ENCODE measurements around the gene SLC16A5.
"Not testable (repeated sequence)": the region's sequence is repeated elsewhere in the genome, so short reads cannot be mapped to it uniquely, and the experiment has no call there.

Gene SLC16A5

DNA sequence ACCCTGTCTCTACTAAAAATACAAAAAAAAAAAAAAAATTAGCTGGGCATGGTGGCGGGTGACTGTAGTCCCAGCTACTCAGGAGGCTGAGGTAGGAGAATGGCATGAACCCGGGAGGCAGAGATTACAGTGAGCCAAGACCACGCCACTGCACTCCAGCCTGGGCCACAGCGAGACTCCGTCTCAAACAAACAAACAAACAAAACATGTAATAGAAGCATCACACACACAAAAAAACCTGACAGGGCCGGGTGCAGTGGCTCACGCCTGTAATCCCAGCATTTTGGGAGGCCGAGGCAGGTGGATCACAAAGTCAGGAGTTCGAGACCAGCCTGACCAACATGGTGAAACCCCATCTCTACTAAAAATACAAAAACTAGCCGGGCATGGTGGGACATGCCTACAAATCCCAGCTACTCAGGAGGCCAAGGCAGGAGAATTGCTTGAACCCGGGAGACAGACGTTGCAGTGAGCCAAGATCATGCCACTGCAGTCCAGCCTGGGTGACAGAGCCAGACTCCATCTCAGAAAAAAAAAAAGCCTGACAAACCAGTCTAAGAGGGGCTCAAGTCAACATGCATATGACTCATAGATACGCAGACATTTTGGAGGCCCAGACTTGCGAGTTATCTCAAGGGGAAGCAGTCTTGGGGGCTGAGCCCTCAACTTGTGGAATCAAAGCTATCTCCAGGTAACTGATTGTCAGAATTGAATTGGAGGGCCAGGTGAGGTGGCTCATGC is 46.0 kb downstream of the SLC16A5 start:
- not testable (repeated sequence) for DNase-seq

DNA sequence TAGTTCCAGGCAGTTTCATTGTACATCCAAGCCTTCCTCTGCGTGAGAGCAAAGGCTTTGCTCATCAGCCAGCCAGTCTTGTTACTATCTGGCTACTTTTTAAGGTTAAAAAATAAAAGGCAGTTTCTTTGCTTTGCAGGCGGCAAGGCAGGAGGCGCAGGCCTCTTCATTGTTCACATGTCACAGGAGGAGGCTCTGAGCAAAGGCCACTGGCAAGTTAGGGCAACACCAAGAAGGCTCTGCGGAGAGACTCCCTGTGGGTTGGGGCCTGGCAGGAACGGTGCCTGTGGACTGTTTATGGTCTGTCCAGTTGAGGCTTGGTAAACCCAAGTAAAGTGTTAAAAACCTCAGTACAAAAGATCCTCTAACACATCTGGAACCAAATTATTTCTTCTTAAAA is 47.7 kb downstream of the SLC16A5 start:
- DNase-seq = no peak

DNA sequence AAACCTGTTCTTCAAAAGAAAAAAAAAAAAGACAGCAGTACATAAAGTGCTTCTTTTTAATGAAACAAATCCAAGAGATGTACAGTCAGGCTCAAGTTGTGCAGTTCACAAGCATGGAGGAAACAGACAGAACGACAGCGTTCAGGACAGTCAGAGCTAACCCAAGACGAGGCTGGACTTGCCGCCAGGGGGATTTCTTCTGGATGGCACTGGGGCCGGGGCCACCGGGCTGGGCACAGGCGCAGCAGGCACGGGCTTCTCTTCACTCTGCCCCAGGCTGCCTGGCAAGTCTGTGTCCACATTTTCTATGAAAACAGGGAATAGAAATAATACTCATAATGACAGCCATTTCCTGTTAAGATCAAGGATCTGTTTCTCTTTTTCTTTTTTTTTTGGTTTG is 48.2 kb downstream of the SLC16A5 start:
- no peak for DNase-seq

DNA sequence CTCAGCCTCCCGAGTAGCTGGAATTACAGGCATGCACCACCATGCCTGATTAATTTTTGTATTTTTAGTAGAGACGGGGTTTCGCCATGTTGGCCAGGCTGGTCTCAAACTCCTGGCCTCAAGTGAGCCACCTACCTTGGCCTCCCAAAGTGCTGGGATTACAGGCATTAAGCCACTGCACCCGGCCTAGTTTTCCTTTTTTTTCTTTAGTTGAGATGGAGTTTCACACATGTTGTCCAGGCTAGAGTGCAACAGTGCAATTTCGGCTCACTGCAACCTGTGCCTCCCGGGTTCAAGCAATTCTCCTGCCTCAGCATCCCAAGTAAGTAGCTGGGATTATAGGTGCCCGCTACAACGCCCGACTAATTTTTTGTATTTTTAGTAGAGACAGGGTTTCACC is 50.0 kb downstream of the SLC16A5 start:
- not testable (repeated sequence) for DNase-seq

DNA sequence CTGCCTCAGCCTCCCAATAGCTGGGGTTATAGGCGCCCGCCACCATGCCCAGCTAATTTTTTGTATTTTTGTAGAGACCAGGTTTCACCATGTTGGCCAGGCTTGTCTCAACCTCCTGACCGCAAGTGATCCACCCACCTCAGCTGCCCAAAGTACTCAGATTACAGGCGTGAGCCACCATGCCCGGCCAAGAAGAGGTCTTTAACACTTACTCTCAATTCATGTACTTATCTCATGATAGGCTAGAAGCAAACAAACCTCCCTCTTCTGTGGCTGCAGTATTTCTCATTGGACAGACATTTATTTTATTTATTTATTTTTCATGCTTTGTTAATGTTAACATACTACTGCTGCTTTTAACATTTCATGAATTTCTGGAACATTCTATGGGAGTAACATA is 50.8 kb downstream of the SLC16A5 start:
- DNase-seq = no peak

DNA sequence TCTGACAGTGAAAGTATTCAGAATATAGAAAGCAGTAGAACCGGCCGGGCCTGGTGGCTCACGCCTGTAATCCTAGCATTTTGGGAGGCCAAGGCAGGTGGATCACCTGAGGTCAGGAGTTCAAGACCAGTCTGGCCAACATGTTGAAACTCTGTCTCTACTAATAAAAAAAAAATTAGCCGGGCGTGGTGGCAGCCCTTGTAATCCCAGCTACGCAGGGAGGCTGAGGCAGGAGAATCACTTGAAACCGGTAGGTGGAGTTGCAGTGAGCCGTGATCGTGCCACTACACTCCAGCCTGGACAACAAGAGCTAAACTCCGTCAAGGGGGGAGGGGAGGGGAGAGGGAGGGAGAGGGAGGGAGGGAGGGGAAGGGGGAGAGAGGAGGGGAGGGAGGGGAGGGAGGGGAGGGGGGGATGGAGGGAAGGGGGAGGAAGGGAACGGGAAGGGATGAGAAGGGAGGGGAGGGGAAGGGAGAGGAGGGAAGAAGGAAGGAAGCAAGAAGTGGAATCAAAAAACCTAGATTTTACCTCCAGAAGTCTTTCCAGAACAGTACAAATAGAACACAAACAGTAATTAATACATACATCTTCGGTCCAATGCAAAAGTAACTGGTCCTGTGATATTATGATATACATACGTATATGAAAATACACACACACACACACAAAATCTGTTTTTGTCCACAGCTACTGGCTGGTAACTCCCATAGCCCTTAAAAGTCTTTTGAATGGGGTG is 54.6 kb downstream of the SLC16A5 start:
- no peak for DNase-seq

DNA sequence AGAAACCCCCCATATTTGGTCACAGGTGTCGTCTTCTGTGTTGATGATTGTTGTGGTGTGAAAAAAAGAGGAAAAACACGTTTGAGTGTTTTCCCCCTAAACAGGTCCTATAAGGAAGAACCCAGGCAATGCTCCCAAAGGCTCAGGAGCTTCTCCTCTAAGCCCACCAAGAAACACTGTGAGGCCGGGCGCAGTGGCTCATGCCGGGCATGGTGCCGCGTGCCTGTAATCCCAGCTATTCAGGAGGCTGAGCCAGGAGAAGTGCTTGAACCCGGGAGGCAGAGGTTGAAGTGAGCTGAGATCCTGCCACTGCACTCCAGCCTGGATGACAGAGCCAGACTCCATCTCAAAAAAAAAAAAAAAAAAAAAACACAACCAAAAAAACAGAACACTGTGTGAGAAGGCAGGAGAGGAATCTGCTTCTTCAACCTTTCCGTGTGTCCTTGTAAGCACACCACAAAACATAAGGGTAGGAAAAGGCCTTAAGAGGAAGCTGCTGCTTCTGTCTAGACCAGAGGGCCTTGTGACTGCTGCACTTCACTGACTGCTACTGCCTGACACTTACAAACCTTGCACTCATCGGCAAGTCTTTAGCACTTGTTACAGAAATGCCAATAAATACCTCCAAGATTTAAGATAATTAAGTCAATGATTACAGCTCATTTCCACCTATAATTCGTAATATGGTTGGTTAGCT is 57.2 kb downstream of the SLC16A5 start:
- peak; percentile 47 to 78 (median 74) for DNase-seq

DNA sequence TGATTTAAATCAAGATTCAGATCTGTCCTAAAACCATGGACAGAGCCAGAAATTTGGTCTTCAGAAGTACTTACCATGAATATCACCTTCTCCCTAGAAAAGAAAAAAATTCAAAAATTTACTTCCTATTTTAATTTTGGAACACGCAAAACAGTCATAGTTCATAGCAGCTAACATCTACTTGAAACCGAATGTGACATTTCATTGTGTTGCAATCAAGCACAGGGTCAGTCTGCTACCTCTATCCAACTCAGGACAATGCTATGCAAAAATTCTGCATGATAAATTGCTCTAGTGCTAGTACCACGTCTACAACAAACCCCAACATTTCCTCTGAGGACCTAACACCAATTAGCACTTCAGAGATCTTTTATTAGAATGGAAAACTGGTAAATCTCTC is 58.8 kb downstream of the SLC16A5 start:
- peak; percentile 29 to 70 (median 48) for DNase-seq

DNA sequence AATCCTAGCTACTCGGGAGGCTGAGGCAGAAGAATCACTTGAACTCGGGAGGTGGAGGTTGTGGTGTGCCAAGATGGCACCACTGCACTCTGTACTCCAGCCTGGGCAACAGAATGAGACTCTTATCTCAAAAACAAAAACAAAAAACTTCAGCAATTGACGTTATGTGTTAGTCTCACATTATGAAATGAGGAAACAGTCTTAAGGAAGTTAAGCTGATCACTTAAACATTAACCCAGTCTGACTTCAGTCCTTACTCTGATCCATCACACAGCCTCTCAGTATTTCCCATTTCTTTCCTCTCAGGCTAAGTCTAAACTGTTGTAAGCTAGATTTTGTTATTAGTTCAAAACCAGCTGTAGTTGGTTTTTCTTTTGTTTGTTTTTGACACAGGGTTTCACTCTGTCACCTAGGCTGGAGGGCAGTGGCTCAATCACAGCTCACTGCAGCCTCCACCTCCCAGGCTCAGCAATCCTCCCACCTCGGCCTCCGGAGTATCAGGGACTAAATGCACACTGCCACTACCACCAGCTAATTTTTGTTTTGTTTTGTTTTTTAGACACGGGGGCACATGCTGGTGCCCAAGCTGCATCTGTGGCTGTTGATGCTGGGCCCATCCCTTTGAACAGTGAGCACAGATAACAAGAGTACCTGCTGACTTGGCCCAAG is 60.3 kb downstream of the SLC16A5 start:
- peak; percentile 28 to 80 (median 64) for DNase-seq

DNA sequence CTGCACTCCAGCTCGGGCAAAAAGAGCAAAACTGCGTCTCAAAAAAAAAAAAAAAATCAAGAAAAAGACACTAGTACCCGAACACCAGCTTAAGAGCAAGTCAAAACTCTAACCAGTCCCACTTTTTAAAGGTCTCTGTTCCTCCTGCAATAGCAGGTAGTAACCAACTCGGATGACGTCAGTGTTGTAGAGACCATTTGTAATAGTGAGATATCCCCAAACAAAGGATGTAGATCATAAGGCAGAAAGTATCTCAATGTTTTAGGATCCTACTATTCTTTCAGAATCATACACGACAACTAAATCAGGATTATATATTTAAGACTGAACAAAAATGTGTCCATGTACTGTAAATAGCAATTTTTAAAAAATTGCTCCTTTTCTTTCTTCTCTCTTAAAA is 64.2 kb downstream of the SLC16A5 start:
- no peak for DNase-seq

DNA sequence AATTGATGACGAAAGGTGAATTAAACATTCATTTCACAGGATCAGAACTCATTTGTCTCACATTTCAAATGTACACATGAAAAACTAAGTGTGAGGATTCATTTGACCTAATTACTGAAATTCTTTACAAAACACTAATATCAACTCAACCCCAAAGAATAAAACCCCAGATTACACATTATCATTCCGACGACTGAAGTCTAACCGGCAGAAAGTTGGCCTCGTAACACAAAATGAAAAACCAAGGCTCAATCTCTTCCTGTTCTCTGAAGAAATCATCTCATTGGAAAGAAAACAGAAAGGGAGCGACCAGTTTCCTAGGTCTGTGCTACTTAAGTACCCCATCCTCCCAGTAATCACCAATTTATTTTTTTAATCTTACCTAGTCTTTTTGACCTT is 64.8 kb downstream of the SLC16A5 start:
- DNase-seq = no peak

DNA sequence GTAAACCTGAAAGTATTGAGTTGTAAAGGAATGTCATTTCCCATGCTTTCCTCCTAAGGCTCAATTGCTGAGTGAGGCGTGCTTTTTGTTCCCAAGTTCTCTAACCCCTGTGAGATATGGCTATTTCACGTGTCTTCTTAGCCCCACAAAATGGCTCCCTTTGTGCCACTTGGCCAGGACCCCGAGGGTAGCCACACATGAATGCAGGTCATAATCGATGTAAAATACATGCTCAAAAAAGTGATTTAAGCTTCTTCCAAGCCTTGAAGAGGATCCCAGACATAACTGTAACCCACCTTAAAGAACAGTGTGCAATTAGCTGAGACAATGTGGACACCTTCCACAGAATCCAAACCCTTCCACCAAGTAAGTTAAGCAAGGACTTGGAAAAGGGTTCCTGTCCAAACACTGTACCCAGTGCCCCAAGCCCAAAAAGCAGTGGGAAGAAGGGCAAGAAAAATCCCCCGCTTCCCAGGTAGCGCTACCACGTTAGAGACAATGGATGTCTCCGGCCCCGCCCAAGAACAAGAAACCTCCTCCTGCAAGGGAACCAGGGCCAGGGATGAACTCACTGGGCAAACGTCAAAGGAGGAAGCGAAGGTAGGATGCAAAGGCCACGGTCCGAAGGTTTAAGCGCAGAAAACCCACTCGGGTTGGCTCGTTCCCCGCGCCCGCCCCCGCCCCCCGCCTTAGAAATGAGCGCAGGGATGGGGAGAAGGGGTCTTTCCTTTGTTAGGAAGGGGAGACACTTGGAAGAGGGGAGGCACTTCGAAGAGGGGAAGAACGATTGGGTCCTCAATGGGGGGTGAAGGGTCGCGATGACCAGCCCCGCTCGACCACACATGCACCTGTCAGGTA is 65.4 kb downstream of the SLC16A5 start:
- peak; percentile 27 to 63 (median 61) for DNase-seq

DNA sequence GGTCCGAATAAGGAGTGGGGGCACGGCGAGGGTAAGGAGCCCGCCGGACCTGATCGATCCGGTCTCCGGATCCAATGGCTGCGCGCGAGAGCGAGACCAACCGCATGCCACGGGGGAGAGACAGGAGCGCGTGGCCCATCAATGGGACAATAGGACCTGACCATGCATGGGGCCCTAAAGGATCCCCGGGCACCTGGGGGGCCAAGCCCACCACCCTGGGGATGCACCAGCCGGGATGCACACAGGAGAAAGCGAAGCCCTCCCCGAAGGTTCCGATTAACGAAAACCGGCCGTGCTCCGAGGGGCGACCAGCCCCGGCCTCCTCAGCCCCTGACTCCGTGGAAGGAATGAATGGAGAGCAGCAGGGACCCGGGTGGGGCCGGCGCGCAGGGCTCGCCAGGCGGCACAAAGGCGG is 66.0 kb downstream of the SLC16A5 start:
- peak in 3 of 4 experiments; percentile 16 to 51 (median 25) for DNase-seq

DNA sequence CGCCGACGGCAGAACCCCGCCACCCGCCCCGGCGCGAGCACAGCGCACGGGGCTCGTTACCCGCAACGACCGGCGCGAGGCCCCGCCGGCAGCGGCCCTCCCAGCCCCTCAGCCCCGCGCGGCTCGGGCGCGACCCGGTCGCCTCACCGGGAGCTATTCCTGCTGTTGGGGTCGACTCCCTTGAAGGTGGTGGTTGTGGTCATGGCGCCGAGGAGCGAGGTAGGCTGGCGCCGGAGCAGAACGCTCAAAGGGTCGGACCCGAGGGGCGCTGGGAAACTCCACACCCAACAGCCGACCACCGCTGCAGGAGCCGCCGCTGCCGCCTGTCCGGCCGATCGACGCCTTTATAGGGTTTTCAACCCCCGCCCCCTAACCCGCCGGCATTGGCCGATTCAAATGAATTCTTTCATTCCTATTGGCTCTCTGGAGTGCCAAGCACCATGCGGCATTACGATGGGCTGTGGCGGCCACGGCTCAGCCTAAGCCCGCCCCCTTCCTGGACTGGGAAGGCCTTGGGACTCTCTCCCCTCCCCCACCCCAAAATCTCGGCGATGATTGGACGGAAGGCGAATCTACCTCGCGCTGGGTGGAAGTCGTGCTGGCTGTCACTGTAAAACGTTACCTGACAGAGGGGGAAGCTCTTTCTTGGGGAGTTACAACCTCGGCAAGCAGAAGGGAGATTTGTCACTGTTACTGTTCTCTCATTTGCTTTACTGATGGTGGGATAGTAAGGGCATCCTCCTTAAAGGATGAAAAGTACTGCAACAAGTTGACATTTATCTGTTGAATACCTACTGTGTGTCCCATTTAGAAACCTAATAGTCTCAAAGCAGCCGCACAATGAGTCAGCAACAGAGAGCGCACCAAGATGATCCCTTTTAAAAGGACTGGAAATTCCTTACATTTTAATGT is 66.7 kb downstream of the SLC16A5 start, which contains the start of gene JPT1:
Gene JPT1, minus strand, starts transcription at position 318 of the 912 bp plus-strand sequence. Its CDS starts 115 bp downstream, at position 203.
- DNase-seq = peak; percentile 98 to 99 (median 98)

DNA sequence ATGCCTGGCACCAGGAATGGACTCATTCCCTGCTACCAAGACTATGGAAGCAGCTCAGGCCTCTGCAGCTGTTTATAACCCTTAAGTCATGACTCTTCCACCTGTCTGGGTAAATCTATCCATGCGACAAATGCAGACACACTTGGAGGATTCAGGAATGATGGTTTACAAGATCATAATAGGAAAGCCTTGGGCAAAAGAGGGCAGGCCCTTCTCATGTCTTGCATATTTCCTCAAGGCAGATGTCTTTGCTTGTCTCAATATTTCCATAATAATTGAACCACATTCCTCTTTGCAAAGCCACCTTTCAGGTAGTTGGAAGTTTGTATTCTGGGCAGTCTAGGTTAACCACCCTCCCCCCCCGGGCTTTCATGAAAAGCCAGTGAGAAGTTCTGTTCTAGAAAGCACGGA is 67.4 kb downstream of the SLC16A5 start:
- DNase-seq = no peak
